Ectodermal cell (in vitro differentiated cells): Measurements from ENCODE around the gene KIAA0825.
"Not testable (repeated sequence)": the region's sequence is repeated elsewhere in the genome, so short reads cannot be mapped to it uniquely, and the experiment has no call there.

Experiments
- H3K27ac ChIP-seq: 2 replicates; pipeline ENCODE4 v1.7.0; 2013; ENCODE audit warnings: mild to moderate bottlenecking, low read depth, low read length; ENCODE audit not compliant: insufficient read depth, poor library complexity, severe bottlenecking
- H3K27me3 ChIP-seq: 2 replicates; pipeline ENCODE4 v1.7.0; 2013; ENCODE audit warnings: mild to moderate bottlenecking, low read length; ENCODE audit not compliant: insufficient read depth, control insufficient read depth, poor library complexity, severe bottlenecking
- H3K36me3 ChIP-seq: one replicate; pipeline ENCODE4 v1.7.0; 2013; ENCODE audit warnings: low read length; ENCODE audit not compliant: control insufficient read depth, insufficient read depth
- H3K4me1 ChIP-seq: one replicate; pipeline ENCODE4 v1.7.0; 2013; ENCODE audit warnings: low read length; ENCODE audit not compliant: control insufficient read depth, insufficient read depth
- H3K4me3 ChIP-seq: 2 replicates; pipeline ENCODE4 v1.7.0; 2013; ENCODE audit warnings: low read depth, low read length, control low read depth; ENCODE audit not compliant: insufficient read depth
- H3K9me3 ChIP-seq: 2 replicates; pipeline ENCODE4 v1.7.0; 2013; ENCODE audit warnings: mild to moderate bottlenecking, low read length, moderate library complexity; ENCODE audit not compliant: control insufficient read depth
- WGBS, 2 experiments: methylation state at CpG; one replicate each; pipeline ENCODE4 v1.1.7; 2013; ENCODE audit warnings: missing lambda C conversion rate in 2 of 2; 5-methylcytosine and 5-hydroxymethylcytosine counted together

Gene KIAA0825

GRCh38 chr5:94143621-94144020 is 474.8 kb downstream of the KIAA0825 start:
- H3K9me3 ChIP-seq, H3K27me3 ChIP-seq, H3K27ac ChIP-seq, H3K4me1 ChIP-seq, H3K4me3 ChIP-seq, H3K36me3 ChIP-seq: not testable (repeated sequence)

GRCh38 chr5:94140300-94140699 is 478.1 kb downstream of the KIAA0825 start:
- WGBS, 2 experiments = 95 to 97% methylated on average over 2 of the region's 2 CpGs
- no peaks in the 10 kb centered on the region for H3K4me1 ChIP-seq
- no peak overlapping the region for H3K4me3 ChIP-seq
- H3K36me3 ChIP-seq = no peaks in the 10 kb centered on the region
- peaks cover 2% of the 10 kb centered on the region for H3K9me3 ChIP-seq
- H3K27me3 ChIP-seq = no peaks in the 10 kb centered on the region
- H3K27ac ChIP-seq = no peak overlapping the region

DNA sequence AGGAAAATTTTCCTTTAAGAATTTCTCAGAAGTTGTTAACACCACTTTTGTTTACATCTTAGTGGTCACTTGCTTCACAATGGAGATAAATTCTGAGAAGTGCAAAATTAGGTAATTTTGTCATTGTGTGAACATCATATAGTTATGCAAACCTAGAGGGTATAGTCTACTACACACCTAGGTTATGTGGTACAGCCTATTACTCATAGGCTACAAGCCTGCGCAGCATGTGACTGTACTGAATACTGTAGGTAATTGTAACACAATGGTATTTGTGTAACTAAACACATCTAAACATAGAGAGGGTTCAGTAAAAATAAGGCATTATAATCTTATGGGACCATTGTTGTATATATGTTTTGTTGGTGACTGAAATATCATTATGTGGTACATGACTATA is 488.3 kb downstream of the KIAA0825 start:
- Histone ChIP-seq H3K4me3 (no peak overlapping the region), H3K27ac (no peak overlapping the region), H3K9me3 (no peaks in the 10 kb centered on the region), H3K4me1 (no peaks in the 10 kb centered on the region), H3K27me3 (no peaks in the 10 kb centered on the region), H3K36me3 (no peaks in the 10 kb centered on the region)
- no CpG with 5 or more reads among the region's 1 CpG for WGBS, 2 experiments

- Histone ChIP-seq H3K9me3 (no peaks in the 10 kb centered on the region), H3K36me3 (no peaks in the 10 kb centered on the region), H3K4me3 (no peak overlapping the region), H3K27ac (no peak overlapping the region), H3K4me1 (no peaks in the 10 kb centered on the region), H3K27me3 (no peaks in the 10 kb centered on the region)
- 88 to 100% methylated on average over 1 to 2 of the region's 2 CpGs for WGBS, 2 experiments
Measured at GRCh38 chr5:94125107-94125506, 493.3 kb downstream of the KIAA0825 start.

DNA sequence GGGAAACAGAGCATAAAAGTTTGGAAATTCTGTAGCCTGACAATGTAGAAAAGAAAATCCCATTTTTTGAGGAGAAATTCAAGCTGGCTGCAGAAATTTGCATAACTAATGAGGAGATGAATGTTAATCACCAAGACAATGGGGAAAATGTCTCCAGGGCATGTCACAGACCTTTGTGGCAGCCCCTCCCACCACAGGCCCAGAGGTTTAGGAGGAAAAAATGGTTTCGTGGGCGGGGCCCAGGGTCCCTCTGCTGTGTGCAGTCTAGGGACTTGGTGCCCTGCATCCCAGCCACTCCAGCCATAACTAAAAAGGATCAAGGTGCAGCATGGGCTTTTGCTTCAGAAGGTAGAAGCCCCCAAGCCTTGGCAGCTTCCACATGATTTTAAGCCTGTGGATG is 502.1 kb downstream of the KIAA0825 start:
- not testable (repeated sequence) for H3K36me3 ChIP-seq
- 92 to 100% methylated on average over 2 of the region's 2 CpGs for WGBS, 2 experiments

DNA sequence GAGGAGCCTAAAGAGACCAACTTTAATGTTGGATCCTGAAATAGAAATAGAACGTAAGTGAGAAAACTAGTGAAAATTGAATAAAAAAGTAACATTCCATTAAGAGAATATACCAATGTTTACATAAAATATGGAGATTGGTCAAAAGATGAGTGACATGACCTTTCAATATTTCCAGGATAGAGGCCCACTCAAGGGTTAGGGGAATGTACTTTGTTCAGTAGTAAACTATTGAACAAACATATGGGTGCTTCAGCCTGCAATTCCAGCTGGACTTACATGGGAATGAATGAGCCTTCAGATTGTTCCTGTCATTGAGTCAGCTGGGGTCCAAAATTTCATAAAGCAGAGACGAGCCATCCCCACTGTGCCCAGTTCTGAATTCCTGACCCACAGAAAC is 505.3 kb downstream of the KIAA0825 start:
- Histone ChIP-seq H3K27me3 (no peaks in the 10 kb centered on the region), H3K9me3 (peaks cover 2% of the 10 kb centered on the region), H3K4me3 (no peak overlapping the region), H3K36me3 (no peaks in the 10 kb centered on the region), H3K27ac (no peak overlapping the region), H3K4me1 (no peaks in the 10 kb centered on the region)
- 82 to 96% methylated on average over 1 to 2 of the region's 2 CpGs for WGBS, 2 experiments

More for the DNA sequence above, 502.1 kb downstream of the KIAA0825 start:
- not testable (repeated sequence) for H3K27ac ChIP-seq, H3K4me1 ChIP-seq, H3K4me3 ChIP-seq, H3K9me3 ChIP-seq, H3K27me3 ChIP-seq

- Histone ChIP-seq H3K9me3 (peaks cover under 1% of the 10 kb centered on the region), H3K27me3 (no peaks in the 10 kb centered on the region), H3K4me3 (peak overlapping the region; percentile 57), H3K4me1 (no peaks in the 10 kb centered on the region), H3K27ac (no peak overlapping the region), H3K36me3 (no peaks in the 10 kb centered on the region)
- 16 to 17% methylated on average over 50 to 51 of the region's 51 CpGs for WGBS, 2 experiments
Measured at GRCh38 chr5:94111209-94112004, 507.0 kb downstream of the KIAA0825 start.

DNA sequence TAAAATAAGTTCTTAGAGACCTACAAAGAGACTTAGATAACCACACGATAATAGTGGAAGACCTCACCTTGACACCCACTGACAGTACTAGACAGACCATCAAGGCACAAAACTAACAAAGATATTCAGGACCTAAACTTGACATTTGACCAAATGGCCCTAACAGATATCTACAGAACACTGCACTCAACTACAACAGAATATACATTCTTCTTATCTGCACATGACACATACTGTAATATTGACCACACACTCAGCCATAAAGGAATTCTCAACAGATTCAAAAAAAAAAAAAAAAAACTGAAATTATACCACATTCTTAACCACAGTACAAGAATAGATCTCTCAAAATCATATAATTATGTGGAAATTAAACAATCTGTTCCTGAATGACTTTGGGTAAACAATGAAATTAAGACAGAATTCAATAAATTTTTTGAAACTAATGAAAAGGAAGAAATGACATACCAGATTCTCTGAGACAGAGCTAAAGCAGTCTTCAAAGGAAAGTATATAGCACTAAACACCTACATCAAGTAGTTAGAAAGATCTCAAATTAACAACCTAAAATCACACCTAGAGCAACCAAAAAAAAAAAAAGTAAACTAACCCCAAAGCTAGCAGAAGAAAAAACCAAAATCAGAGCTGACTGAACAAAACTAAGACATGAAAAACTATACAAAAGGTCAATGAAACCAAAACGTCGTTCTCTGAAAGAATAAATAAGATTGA is 514.7 kb downstream of the KIAA0825 start:
- H3K36me3 ChIP-seq = no peaks in the 10 kb centered on the region
- no peak overlapping the region for H3K4me3 ChIP-seq
- no peaks in the 10 kb centered on the region for H3K9me3 ChIP-seq
- H3K27ac ChIP-seq = no peak overlapping the region
- no peaks in the 10 kb centered on the region for H3K27me3 ChIP-seq
- no peaks in the 10 kb centered on the region for H3K4me1 ChIP-seq
- 83 to 96% methylated on average over 3 of the region's 3 CpGs for WGBS, 2 experiments
